ENCODE measurements around the gene CDC40.

GRCh38 chr6:110191477-110191876 is 11.2 kb downstream of the CDC40 start:
- no peak for TF ChIP-seq CTCF (IDR thresholded peaks at IDR 0.05)
- TF ChIP-seq POLR2A (IDR thresholded peaks at IDR 0.05), result no peak
